Measurements from ENCODE around the gene TMEM91. TPM values are rescaled to one million over a fixed set of nuclear protein-coding genes. Genes with fewer than 3 reads are reported as not detected.

TMEM91 gene
- total RNA-seq (ENCODE audit: low replicate concordance), result 4.5 and 10.7 TPM in 2 replicates

- Histone ChIP-seq H3K27ac (no peak within 1 kb of the TSS), H3K9ac (no peak within 1 kb of the TSS), H3K4me2 (peak within 1 kb of the TSS; percentile 83), H4K20me1 (ENCODE audit: low read depth) (no peaks in the 10 kb centered on the region), H3K4me1 (no peaks in the 10 kb centered on the region), H3K27me3 (no peaks in the 10 kb centered on the region), H3F3A (ENCODE audit: low read depth) (no peaks in the 10 kb centered on the region), H3K36me3 (no peaks in the 10 kb centered on the region), H3K9me3 (ENCODE audit: low read depth) (no peaks in the 10 kb centered on the region), H3K4me3 (peak within 1 kb of the TSS; percentile 53), H2AFZ (replicated peaks) (peak within 1 kb of the TSS; percentile 85), H3K79me2 (ENCODE audit: low read depth) (no peaks in the 10 kb centered on the region)
- H3K27ac Mint-ChIP-seq, result peak within 1 kb of the TSS; percentile 4
- DNase-seq (ENCODE audit: low spot score), result peak; percentile 84
- peaks cover 13% of the 10 kb centered on the region for H3K4me1 Mint-ChIP-seq
- peaks cover 2% of the 10 kb centered on the region for H3K36me3 Mint-ChIP-seq
- peaks cover 5% of the 10 kb centered on the region for H3K27me3 Mint-ChIP-seq (ENCODE audit: insufficient read depth, low read depth)
- H3K9me3 Mint-ChIP-seq, result no peaks in the 10 kb centered on the region
- peak within 1 kb of the TSS; percentile 77 for H3K4me3 Mint-ChIP-seq
- TF ChIP-seq EZH2phosphoT487 (IDR thresholded peaks at IDR 0.05) (no peak), EZH2 (IDR thresholded peaks at IDR 0.05) (peak; percentile 35), CTCF (IDR thresholded peaks at IDR 0.05) (no peak)
These were observed at the start of gene TMEM91 for GRCh38 chr19:41376241-41376997. Gene TMEM91, plus strand, starts transcription at chr19:41376533. Its CDS starts 1,777 bp downstream, at chr19:41378310.

GRCh38 chr19:41327076-41327575 lies 49.2 kb upstream of the TMEM91 start:
- Mint-ChIP-seq H3K9me3 (no peaks in the 10 kb centered on the region), H3K27me3 (ENCODE audit: insufficient read depth, low read depth) (peaks cover 11% of the 10 kb centered on the region), H3K27ac (peak overlapping the region; percentile 2), H3K4me1 (peaks cover 46% of the 10 kb centered on the region), H3K36me3 (no peaks in the 10 kb centered on the region), H3K4me3 (peak overlapping the region; percentile 34)
- Histone ChIP-seq H3K4me2 (no peak overlapping the region), H3K27me3 (peaks cover 12% of the 10 kb centered on the region), H3K9ac (no peak overlapping the region), H4K20me1 (ENCODE audit: low read depth) (peaks cover 18% of the 10 kb centered on the region), H3K4me1 (peaks cover 18% of the 10 kb centered on the region), H3K79me2 (ENCODE audit: low read depth) (no peaks in the 10 kb centered on the region), H3K4me3 (no peak overlapping the region), H3K27ac (no peak overlapping the region), H3F3A (ENCODE audit: low read depth) (peaks cover 16% of the 10 kb centered on the region), H2AFZ (replicated peaks) (no peak overlapping the region), H3K9me3 (ENCODE audit: low read depth) (no peaks in the 10 kb centered on the region), H3K36me3 (no peaks in the 10 kb centered on the region)
- DNase-seq (ENCODE audit: low spot score), result no peak
- no peak for TF ChIP-seq CTCF (IDR thresholded peaks at IDR 0.05)
- TF ChIP-seq EZH2 (IDR thresholded peaks at IDR 0.05), result no peak
- TF ChIP-seq EZH2phosphoT487 (IDR thresholded peaks at IDR 0.05), result no peak

- no peaks in the 10 kb centered on the region for H3K79me2 ChIP-seq (ENCODE audit: low read depth)
- H3K27me3 ChIP-seq, result peaks cover 12% of the 10 kb centered on the region
- Mint-ChIP-seq H3K4me3 (peak overlapping the region; percentile 4), H3K4me1 (peaks cover 43% of the 10 kb centered on the region), H3K9me3 (no peaks in the 10 kb centered on the region), H3K27me3 (ENCODE audit: insufficient read depth, low read depth) (peaks cover 14% of the 10 kb centered on the region), H3K27ac (no peak overlapping the region), H3K36me3 (no peaks in the 10 kb centered on the region)
- H4K20me1 ChIP-seq (ENCODE audit: low read depth), result peaks cover 15% of the 10 kb centered on the region
- no peak overlapping the region for H3K4me3 ChIP-seq
- no peak overlapping the region for H3K9ac ChIP-seq
- H3K27ac ChIP-seq, result no peak overlapping the region
- no peak overlapping the region for H2AFZ ChIP-seq (replicated peaks)
- DNase-seq (ENCODE audit: low spot score), result no peak
- no peak overlapping the region for H3K4me2 ChIP-seq
- peaks cover 16% of the 10 kb centered on the region for H3F3A ChIP-seq (ENCODE audit: low read depth)
- TF ChIP-seq EZH2 (IDR thresholded peaks at IDR 0.05) (no peak), EZH2phosphoT487 (IDR thresholded peaks at IDR 0.05) (no peak), CTCF (IDR thresholded peaks at IDR 0.05) (no peak)
- no peaks in the 10 kb centered on the region for H3K36me3 ChIP-seq
- peaks cover 18% of the 10 kb centered on the region for H3K4me1 ChIP-seq
- no peaks in the 10 kb centered on the region for H3K9me3 ChIP-seq (ENCODE audit: low read depth)
These were observed 48.7 kb upstream of the TMEM91 start for GRCh38 chr19:41327576-41328156.

All from neural progenitor cell (in vitro differentiated cells).